ENCODE data around the gene GNAL. TPM values are rescaled to one million over a fixed set of nuclear protein-coding genes. Genes with fewer than 3 reads are reported as not detected.
"Not testable (repeated sequence)": the region's sequence is repeated elsewhere in the genome, so short reads cannot be mapped to it uniquely, and the experiment has no call there.

GNAL gene
- 1.3 TPM for total RNA-seq

DNA sequence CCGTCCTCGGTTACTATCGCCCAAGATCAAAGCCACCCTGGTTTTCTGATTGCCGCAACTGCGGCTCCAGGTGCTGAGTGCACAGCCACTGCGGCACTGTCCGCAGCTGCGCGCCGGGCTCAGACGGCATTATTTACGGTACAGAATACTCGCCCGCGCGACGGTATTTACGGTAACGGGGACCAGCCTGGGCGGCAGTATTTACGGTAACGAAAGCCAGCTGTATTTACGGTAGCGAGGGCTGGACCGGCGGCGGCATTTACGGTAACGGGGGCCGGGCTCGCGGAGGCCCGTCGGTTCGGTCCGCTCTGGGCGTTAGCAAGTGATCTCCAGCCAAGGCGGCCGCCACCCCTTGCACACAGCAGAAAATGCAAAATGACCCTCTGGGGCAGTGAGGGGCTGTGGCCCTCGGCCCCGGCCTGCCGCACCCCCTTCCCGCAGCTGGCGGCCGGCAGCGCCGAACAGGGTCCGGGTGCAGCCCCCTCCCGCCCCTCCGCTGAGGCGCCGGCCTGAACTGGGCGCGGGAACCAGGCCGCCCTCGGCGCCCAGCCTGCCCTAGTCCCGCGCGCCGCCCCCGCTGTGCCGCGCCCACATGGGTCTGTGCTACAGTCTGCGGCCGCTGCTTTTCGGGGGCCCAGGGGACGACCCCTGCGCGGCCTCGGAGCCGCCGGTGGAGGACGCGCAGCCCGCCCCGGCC is at the start of gene GNAL:
Gene GNAL, plus strand, starts transcription at position 293 of the 697 bp plus-strand sequence. Its CDS starts 300 bp downstream, at position 593.
- DNase-seq (ENCODE audit: low spot score) = peak; percentile 79
- peak; percentile 96 for ATAC-seq

DNA sequence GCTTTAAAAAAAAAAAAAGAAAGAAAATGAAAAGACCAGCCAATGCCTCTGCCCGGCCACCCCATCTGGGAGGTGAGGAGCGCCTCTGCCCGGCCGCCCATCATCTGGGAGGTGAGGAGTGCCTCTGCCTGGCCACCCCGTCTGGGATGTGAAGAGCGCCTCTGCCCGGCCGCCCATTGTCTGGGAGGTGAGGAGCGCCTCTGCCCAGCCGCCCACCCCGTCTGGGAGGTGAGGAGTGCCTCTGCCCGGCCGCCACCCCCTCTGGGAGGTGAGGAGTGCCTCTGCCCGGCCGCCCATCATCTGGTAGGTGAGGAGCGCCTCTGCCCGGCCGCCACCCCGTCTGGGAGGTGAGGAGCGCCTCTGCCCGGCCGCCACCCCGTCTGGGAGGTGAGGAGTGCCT is 41.8 kb upstream of the GNAL start:
- ATAC-seq; DNase-seq (ENCODE audit: low spot score): not testable (repeated sequence)

DNA sequence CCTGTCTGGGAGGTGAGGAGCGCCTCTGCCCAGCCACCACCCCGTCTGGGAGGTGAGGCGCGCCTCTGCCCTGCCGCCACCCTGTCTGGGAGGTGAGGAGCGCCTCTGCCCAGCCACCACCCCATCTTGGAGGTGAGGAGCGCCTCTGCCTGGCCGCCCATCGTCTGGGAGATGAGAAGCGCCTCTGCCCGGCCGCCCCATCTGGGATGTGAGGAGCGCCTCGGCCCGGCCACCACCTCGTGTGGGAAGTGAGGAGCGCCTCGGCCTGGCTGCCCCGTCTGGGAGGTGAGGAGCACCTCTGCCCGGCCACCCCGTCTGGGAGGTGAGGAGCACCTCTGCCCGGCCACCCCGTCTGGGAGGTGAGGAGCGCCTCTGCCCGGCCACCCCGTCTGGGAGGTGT is 41.3 kb upstream of the GNAL start:
- not testable (repeated sequence) for DNase-seq (ENCODE audit: low spot score); ATAC-seq

DNA sequence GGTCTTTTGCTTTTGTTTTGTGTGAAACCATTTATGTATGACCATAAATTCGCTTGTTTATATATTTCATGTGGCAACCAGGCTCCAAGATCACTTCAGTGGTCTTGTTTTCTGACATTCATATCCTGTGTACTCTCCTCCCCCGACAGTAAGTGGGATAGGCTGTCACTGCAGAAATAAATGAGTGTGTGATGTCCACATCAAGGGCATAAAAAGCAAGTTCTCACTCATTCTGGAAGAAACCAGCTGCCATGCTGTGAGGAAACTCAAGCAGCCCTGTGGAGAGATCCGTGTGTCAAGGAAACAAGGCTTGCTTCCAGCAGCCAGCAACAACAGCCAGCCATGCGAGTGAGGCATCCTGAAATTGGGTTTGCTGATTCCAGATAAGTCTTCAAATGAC is 39.2 kb upstream of the GNAL start:
- DNase-seq (ENCODE audit: low spot score) (no peak), ATAC-seq (no peak)

DNA sequence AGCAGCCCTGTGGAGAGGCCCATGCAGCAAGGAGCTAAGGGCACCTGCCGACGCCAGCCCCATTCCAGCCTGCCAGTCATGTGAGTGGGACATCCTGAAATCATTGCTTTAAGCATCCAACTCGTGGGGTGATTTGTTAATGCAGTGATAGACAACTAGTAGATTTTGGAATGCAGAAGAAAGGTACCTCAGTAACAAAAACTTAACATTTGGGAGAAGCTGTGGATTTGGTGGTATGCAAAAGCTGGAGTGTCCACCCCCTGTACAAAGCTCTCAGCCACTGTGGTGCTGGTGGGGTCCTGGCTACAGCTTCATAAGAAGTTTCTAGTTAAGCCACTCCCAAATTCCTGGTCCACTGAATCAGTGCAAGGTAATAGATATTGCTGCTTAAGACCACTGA is 37.2 kb upstream of the GNAL start:
- ATAC-seq = no peak

DNA sequence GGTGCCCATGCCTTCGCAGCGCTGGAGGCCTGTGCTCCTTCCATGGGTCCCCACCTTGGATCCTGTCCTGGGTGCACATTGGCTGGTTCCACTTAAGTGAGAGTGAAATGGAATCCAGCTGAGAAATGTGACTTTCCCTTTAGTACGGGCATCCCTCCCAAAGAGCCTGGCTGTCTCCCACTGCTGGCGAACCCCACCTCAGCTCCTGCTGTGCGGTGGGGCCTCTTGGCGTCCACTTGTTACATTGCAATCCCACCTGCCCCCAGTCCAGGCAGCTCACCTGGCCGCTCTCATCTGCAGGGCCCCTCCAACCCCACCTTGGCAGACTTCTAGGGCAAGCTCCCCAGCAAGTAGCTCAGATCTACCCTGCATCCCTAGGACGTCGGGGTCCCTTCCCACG is 35.5 kb upstream of the GNAL start:
- ATAC-seq = no peak
- DNase-seq (ENCODE audit: low spot score) = no peak

More for the DNA sequence above, 37.2 kb upstream of the GNAL start:
- no peak for DNase-seq (ENCODE audit: low spot score)

DNA sequence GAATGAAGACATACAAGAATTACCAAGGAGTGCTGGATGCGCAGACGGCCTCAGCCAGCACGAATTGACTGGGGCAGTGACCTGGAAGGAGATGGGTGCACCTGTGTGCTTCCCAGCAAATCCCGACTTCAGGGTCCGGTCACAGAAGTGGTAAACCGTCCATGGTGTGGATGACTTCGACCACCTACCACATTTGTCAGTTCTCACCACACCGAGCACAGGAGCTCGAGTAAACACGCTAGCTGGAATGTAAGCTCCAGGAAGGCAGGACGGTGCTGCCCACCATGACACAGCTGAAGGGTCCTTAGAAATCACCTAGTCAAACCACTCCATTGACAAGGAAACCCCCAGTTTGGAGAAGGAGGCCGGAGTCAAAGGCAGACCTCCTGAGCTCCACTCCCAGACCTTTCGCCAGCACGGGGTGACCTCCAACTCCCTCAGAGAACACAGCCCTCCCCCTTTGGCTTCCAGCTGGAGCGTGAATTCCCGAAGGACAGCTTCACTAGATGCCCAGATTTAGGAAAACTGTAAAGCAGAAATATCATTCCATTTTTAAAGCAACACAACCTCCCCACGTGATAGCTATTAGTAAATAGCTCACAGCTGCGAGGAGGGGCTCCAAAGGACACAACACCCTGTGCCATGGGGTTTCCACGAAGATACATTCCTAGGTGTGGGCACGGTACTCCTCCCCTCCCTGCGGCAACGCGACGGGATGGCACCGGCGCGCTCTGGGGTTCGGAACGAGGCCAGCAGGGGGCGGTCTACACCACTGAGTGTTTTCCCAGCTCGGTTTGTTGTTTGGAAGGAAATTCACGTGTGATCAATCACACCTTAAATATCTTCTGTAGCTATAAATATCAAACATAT is 34.1 kb upstream of the GNAL start:
- DNase-seq (ENCODE audit: low spot score) (no peak), ATAC-seq (peak; percentile 90)

DNA sequence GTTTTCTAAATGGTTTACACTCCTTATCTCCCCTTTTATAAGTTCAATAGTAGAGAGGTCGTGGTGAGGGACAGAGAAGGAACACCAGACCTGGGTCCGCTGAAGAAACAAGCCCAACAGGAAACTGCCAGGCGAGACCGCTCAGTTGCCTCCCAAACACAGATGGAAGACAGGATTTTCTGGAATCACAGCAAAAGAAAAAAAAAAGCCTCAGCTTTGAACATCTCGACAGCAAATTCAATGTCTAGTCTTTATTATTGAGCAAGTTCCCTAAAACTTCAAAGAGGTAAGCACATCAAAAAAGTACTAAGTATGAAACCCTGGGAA is 33.5 kb upstream of the GNAL start:
- no peak for ATAC-seq
- DNase-seq (ENCODE audit: low spot score) = no peak

DNA sequence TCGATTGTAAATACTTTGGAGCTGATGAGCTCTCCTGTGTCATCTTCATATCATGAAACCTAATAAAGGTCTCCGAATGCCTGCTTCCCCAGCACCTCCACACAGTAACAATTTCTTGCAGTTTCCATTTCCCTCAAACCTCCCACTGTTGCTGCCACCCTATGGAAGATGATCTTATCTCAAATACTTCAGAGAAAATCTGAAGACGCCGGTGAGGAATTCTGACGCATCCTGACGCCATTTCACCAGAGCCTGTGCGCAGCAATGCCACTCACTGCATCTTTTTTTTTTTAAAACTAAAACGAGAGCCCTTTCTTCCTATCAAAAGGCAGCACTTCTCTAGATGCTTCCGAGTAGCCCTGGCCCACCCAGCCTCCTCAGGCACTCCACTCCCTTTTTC is 31.9 kb upstream of the GNAL start:
- DNase-seq (ENCODE audit: low spot score) (no peak), ATAC-seq (no peak)

DNA sequence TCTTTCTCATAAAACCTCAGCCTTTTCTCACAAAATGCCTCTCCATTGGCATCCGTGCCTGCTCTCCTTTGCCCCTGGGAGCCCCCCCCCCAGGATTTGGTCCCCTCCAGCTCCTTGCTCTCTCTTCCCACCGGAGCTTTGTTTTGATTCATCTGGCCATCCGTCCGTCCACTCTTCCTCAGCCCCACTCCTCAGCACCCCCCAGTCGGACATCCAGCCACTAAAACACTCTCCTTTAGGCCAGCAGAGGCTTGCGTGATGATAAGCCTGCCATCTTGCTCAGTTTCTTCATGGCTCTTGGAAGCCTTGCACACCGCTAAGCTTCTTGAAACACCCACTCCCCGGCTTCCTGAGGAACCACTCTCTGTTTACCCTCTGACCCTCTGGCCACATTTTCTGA is 31.5 kb upstream of the GNAL start:
- ATAC-seq = no peak
- no peak for DNase-seq (ENCODE audit: low spot score)

DNA sequence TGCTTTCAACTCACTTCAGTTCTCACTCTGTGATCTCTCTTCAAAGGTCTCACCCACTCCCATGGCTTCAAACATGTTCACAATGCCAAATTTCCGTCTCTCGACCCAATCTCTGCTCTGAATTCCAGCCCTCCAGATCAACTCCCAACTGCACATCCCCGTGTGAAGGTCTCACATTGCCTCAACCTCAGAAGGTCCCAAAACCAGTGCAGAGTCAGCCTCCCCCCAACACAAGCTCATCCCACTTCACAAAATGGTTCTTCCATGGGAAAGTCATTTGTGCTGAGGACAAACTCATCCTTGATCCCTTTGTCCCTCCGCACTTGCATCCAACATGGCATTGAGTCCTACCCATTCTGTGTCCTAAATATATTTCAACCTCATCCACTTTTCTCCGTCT is 31.0 kb upstream of the GNAL start:
- ATAC-seq (no peak), DNase-seq (ENCODE audit: low spot score) (no peak)

DNA sequence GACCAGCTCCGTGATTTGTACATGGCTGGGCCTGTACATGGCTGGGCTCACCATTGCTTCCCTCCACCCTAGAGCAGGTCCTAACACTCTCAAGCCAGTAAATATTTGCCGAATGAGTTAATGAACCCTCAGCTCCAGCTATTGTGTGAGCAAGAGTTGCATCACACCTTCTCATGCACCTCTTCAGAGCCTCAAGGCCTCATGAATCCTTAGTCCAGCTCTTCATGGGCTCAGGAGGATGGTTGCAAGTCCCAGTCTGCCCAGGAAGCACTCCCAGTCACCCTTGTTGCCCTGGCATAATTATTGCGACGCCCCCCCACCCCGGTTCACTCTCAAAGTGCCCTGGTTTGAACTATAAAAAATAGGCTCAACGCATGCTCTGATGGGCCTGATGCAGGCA is 30.1 kb upstream of the GNAL start:
- no peak for ATAC-seq
- no peak for DNase-seq (ENCODE audit: low spot score)

DNA sequence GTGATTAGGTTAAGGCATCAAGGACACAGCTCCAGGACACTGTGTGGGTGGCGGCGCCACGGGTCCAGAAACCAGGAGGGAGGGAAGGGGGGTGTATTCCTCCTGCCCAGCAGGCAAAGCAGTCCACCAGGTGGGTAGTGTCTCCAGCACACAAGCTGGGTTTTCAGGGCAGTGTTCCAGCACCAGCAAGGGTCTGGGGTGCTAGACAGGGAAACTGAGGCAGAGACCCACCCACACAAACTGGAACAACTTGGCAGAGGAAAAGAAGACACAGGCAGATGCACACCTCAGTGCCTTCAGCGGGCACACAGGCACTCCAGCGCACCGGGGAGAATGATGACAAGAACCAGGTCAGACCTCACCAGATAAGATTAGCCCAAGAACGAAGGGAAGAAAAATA is 28.4 kb upstream of the GNAL start:
- DNase-seq (ENCODE audit: low spot score) (no peak), ATAC-seq (no peak)

DNA sequence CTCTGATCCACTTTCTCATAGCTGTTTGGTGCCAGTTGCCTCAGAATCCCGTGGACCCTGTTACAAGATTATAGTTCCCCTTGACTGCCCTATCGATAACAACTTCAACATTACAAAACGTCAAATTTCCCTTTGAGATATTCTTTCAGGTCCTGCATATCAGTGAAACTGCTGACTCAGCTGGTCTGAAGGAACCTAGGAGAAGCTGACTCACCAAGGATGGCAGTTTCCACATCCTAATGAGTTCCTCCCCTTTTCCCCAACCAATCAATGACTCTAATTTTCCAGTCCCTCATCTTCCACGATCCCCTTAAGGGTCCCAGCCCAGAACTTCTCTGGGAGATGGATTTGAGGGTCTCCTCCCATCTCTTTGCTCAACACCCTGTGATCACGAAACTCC is 27.6 kb upstream of the GNAL start:
- no peak for DNase-seq (ENCODE audit: low spot score)

DNA sequence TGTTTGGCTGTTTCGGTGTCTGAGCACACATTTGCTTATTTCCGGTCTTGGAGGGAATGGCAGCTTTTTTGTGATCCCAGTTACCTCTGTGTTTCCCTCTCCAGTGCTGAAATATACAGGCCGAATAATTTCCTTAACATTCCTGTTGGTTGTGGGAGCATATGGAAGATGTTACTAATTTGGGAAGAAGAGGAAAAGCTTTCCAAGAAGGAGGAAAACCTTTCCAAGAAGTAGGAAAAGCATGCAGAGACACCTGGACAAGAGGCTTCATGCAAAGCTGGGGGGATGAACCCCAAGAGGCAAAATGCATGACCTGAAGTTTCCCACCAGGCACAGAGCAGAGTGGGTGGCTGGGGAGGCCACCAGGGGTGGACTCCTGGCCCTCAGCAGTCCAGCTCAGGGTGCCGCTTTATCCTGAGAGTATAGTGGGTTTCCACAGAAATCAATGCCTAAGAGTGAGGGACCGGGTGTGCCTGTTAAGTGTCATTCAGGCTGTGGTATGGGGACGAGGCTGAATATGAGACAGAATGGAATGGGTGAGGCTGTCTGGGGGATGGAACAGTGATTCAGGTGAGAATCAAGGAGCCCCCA is 25.5 kb upstream of the GNAL start:
- ATAC-seq (no peak), DNase-seq (ENCODE audit: low spot score) (no peak)

More for the DNA sequence above, 27.6 kb upstream of the GNAL start:
- no peak for ATAC-seq

DNA sequence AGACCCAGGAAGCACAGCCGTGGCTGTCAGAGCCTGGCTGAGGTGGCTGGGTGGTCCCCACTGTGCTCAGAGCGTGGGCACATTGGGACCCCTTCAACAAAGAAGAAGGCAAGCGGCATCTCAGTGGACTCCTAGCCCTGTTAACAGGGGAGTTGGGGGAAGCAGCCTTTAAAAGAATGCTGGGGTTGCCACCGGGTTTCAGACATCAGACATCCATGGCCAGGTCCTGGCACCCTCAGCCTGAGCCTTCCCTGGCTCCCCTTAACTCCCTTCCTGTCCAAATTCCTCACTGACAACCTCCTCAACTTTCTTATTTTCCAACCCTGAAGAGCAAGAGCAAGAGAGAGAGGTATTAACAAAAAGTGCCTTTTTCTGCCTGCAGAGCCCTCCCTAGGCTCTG is 24.8 kb upstream of the GNAL start:
- DNase-seq (ENCODE audit: low spot score) = no peak
- ATAC-seq = no peak

DNA sequence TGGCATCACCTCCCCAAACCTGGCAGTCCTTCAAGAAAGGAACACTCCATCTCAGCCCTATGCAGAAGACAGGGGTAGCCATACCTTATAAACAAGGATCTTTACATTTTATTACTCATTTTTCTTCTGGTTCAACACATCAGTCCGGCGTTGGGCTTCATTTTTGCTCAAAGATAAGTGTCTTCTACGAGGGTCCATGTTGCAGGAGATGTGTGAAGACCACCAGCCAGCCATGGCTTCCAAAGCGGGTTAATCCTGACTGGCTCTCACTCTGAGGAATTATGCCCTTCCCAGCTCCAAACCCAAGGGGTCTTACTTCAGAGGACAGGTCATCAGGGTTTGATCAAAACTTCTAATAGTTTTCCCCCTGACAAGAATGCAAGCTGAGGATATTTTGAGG is 23.9 kb upstream of the GNAL start:
- ATAC-seq (no peak), DNase-seq (ENCODE audit: low spot score) (no peak)

DNA sequence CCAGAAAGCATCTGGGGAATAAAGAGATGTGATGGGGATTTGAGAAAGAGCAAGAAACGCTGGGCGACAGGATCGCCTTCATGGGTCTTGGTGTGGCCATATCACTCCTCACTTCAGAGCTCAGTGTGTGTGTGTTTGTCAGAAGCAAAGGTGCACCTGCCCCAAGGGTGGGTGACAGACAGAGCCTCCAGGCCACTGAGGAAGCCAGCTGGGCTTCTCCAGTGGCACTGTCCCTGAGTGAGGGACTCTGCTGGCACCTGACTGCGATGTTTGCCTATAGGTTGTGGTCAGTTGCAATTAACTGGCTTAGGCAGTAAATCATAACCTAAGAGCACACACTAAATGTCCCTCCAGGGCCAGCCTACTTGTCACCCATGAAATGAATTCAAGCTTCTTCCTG is 23.5 kb upstream of the GNAL start:
- DNase-seq (ENCODE audit: low spot score) (no peak), ATAC-seq (no peak)

DNA sequence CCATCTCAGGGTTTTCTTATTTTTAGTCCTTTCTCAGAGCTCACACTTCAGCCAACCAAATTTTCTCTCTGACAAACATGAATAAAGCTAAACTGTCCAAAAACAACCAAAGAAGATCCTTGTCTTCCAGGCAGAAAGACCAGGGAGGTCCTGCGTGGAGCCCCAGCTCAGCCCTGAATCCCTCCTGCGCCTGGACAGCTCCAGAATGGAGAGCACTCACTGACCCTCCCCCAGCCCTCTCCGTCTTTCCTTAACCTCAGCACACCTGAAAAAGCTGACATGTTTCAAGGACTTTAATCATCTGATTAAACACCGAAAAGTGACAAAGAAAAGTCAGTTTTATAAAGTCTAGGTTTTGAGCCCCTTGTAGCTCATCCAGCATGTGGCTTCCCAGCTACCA is 22.9 kb upstream of the GNAL start:
- DNase-seq (ENCODE audit: low spot score) (no peak), ATAC-seq (no peak)

DNA sequence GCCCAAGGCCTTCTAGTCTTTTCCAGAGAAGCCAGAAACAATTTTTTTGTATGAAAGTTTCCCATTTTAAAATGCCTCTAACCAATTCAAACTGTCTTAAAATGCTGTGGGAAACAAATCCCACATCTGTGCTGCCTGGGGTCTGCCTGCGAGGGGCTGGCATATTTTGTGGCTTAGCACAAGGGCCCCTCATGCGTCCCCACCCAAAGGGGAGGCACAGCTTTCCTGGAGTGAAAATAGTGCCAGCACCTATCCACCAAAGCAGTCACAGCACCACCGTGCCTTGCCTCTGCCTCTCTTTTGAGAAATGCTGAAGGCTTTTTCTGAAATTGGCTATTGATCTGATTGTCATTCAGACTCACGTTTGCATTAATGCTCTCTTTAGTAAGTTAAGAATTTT is 22.2 kb upstream of the GNAL start:
- ATAC-seq = no peak
- DNase-seq (ENCODE audit: low spot score) = no peak

DNA sequence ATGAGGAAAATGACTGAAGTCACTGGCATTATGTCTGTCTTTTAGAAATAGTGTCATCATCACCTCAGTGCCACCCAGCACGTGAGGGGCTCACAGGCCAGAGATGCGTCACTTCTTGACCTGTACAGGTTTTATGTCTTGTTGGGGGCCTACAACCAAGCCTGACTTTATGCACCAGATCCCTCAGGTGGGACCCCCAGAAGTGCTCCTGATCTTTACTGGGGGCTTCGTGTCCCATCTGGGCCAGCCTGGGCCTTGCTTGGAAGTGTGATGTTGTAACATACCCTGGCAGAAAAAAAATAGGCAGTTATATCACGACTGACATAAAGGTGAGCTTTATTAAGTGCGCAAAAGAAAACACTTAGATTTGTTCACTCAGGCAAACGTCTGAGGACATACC is 21.5 kb upstream of the GNAL start:
- ATAC-seq (no peak), DNase-seq (ENCODE audit: low spot score) (no peak)
